GM13976 (cell line): Measurements from ENCODE around the gene TTYH2.

ENCODE experiments used
- DNase-seq: peaks from one replicate; pipeline ENCODE4 v3.0.0; 2012; ENCODE audit warnings: low spot score
- CTCF ChIP-seq: IDR thresholded peaks from 2 replicates; pipeline ENCODE4 v1.5.1; 2012; ENCODE audit warnings: borderline replicate concordance, mild to moderate bottlenecking; ENCODE audit not compliant: insufficient read depth; ENCODE audit errors: extremely low read depth, missing control alignments, control extremely low read depth
- in situ Hi-C: fragments of 300-500 bp; cut with MboI; formaldehyde crosslinking; loops from one replicate; pipeline ENCODE4 v1.12.0; 2022; ENCODE audit warnings: low sequenced_read_pairs, mixed read lengths, inconsistent platforms; ENCODE audit not compliant: unreplicated experiment

The TTYH2 gene

GRCh38 chr17:74212913-74213791, at the start of gene TTYH2:
TSS of gene TTYH2 (plus strand) at chr17:74213571. CDS start at chr17:74213588, 17 bp downstream.
- DNase-seq: peak; percentile 87
- in situ Hi-C loops: no loop called here
- TF ChIP-seq CTCF: peak; percentile 10

- TF ChIP-seq CTCF: no peak
- peak; percentile 3 for DNase-seq
- in situ Hi-C loops: no loop called here
Observed at GRCh38 chr17:74163836-74164235, 49.5 kb upstream of the TTYH2 start.

GRCh38 chr17:74164446-74165045, 48.8 kb upstream of the TTYH2 start:
- no peak for DNase-seq
- TF ChIP-seq CTCF: no peak
- in situ Hi-C loops: no loop called here

- no peak for TF ChIP-seq CTCF
- in situ Hi-C loops: no loop called here
- no peak for DNase-seq
Observed at GRCh38 chr17:74165797-74166365, 47.5 kb upstream of the TTYH2 start.

GRCh38 chr17:74170924-74171323, 42.4 kb upstream of the TTYH2 start:
- no peak for DNase-seq
- no peak for TF ChIP-seq CTCF
- in situ Hi-C loops: no loop called here

- TF ChIP-seq CTCF: no peak
- in situ Hi-C loops: no loop called here
- no peak for DNase-seq
Observed at GRCh38 chr17:74172700-74173099, 40.7 kb upstream of the TTYH2 start.
